GM12801 (cell line): Measurements from ENCODE around the gene PAN2.

Source experiments
- CTCF ChIP-seq: IDR thresholded peaks from one replicate; pipeline ENCODE4 v1.5.1; 2011; ENCODE audit warnings: control low read depth; ENCODE audit not compliant: insufficient read length; ENCODE audit errors: extremely low read depth

The PAN2 gene

GRCh38 chr12:56299308-56299852 is 34.4 kb downstream of the PAN2 start:
- TF ChIP-seq CTCF = no peak

DNA sequence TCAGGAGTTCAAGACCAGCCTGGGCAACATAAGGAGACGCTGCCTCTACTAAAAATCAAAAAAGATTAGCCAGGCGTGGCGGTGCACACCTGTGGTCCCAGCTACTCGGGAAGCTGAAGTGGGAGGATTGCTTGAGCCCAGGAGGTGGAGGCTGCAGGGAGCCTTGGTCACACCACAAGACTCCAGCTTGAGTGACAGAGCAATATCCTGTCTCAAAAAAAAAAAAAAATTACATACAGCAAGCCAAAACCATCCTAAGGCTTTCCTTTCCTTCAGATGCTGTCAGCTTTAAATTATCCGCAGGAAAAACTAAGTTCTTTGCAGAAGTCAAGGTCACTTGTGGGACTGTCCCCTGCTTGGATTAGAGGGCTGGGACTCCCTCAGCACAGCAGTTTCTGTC is 35.0 kb downstream of the PAN2 start:
- no peak for TF ChIP-seq CTCF

DNA sequence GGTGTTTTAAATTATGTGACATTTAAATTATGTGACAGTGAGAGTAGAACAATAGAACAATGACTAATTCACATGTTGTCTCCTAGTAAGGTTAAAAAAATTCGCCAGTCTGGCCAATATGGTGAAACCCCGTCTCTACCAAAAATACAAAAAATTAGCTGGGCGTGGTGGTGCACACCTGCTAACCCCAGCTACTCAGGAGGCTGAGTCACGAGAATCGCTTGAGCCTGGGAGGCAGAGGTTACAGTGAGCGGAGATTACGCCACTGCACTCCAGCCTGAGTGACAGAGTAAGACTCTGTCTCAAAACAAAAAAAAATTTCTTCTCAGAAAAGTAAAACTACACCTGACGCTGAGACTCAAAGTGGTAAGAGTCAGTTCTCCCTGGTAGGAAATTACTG is 36.4 kb downstream of the PAN2 start:
- no peak for TF ChIP-seq CTCF

DNA sequence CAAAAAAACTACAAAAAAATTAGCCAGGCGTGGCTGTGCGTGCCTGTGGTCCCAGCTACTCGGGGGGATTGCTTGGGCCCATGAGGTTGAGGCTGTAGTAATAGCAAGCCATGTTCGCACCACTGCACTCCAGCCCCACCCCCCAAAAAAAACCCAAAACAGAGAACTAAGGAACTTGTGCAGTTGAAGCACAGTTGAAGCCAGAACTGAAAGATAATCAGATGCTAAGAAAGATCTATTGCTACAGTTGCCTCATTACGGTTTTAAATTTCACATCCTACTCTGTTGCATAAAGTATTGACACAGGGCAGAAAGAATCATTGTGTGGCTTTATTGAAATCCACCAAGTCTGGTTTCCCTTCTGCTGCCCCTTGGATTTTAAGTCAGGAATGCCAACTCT is 37.5 kb downstream of the PAN2 start:
- TF ChIP-seq CTCF = no peak

GRCh38 chr12:56293795-56294194 is 40.0 kb downstream of the PAN2 start:
- no peak for TF ChIP-seq CTCF

GRCh38 chr12:56288705-56289387 is 45.0 kb downstream of the PAN2 start:
- TF ChIP-seq CTCF = no peak

GRCh38 chr12:56286044-56286830 is 47.6 kb downstream of the PAN2 start:
- no peak for TF ChIP-seq CTCF
